GM23338 (cell line): ENCODE data around the gene VCX2. TPM values are rescaled to one million over a fixed set of nuclear protein-coding genes. Genes with fewer than 3 reads are reported as not detected.

Experiments
- ATAC-seq: fragments of 200-7000 bp; cut with Tn5 transposase; 3 replicates; pipeline ENCODE4 v1.9.1; 2020
- DNase-seq: peaks from one replicate; pipeline ENCODE4 v3.0.0-alpha.2; 2015; ENCODE audit warnings: low spot score
- H2AFZ ChIP-seq: fragments of 200-600 bp; sonication (generic); 2 replicates; pipeline ENCODE4 v1.8.0; 2016; ENCODE audit warnings: antibody characterized with exemption, mild to moderate bottlenecking, moderate library complexity
- H3F3A ChIP-seq: fragments of 200-600 bp; sonication (generic); replicated peaks from 2 replicates; pipeline ENCODE4 v1.8.0; 2017; ENCODE audit warnings: antibody characterized with exemption, mixed run types, low read depth
- H3K27ac ChIP-seq: fragments of 200-600 bp; sonication (generic); 2 replicates; pipeline ENCODE4 v1.6.1; 2016; ENCODE audit warnings: low read depth
- H3K27me3 ChIP-seq: fragments of 200-600 bp; sonication (generic); 2 replicates; pipeline ENCODE4 v1.8.0; 2016; ENCODE audit warnings: mild to moderate bottlenecking, mixed run types, moderate library complexity; ENCODE audit not compliant: insufficient read depth
- H3K36me3 ChIP-seq: fragments of 200-600 bp; sonication (generic); 2 replicates; pipeline ENCODE4 v1.8.0; 2016; ENCODE audit warnings: mild to moderate bottlenecking; ENCODE audit not compliant: insufficient read depth
- H3K4me1 ChIP-seq: fragments of 200-600 bp; sonication (generic); 2 replicates; pipeline ENCODE4 v1.8.0; 2016; ENCODE audit warnings: mild to moderate bottlenecking, moderate library complexity; ENCODE audit not compliant: insufficient read depth
- H3K4me2 ChIP-seq: fragments of 200-600 bp; sonication (generic); 2 replicates; pipeline ENCODE4 v1.7.1; 2017; ENCODE audit warnings: mixed run types
- H3K4me3 ChIP-seq: fragments of 200-600 bp; sonication (generic); 2 replicates; pipeline ENCODE4 v1.6.1; 2016; ENCODE audit warnings: mixed run types
- H3K79me2 ChIP-seq: fragments of 200-600 bp; sonication (generic); replicated peaks from 2 replicates; pipeline ENCODE4 v1.8.0; 2017; ENCODE audit warnings: mild to moderate bottlenecking; ENCODE audit not compliant: insufficient read depth
- H3K9me2 ChIP-seq: fragments of 200-600 bp; sonication (generic); 2 replicates; pipeline ENCODE4 v1.8.0; 2017; ENCODE audit not compliant: insufficient read depth
- H4K20me1 ChIP-seq: fragments of 200-600 bp; sonication (generic); replicated peaks from 2 replicates; pipeline ENCODE4 v1.8.0; 2017; ENCODE audit warnings: mild to moderate bottlenecking; ENCODE audit not compliant: insufficient read depth
- H3K27ac Mint-ChIP-seq: 2 replicates; pipeline ENCODE4 v1.8.0; 2020; ENCODE audit warnings: inconsistent platforms, mild to moderate bottlenecking, moderate library complexity, mixed read lengths
- H3K27me3 Mint-ChIP-seq: 3 replicates; pipeline ENCODE4 v1.8.0; 2022; ENCODE audit warnings: low read depth, mild to moderate bottlenecking, moderate library complexity, mixed read lengths, inconsistent platforms; ENCODE audit not compliant: insufficient read depth, poor library complexity
- H3K36me3 Mint-ChIP-seq: 3 replicates; pipeline ENCODE4 v1.8.0; 2021; ENCODE audit warnings: low read depth, mild to moderate bottlenecking, inconsistent platforms, moderate library complexity, mixed read lengths
- H3K4me1 Mint-ChIP-seq: 3 replicates; pipeline ENCODE4 v1.8.0; 2020; ENCODE audit warnings: mild to moderate bottlenecking, inconsistent platforms, mixed read lengths
- H3K4me3 Mint-ChIP-seq: 3 replicates; pipeline ENCODE4 v1.8.0; 2021; ENCODE audit warnings: moderate library complexity, mild to moderate bottlenecking, inconsistent platforms, mixed read lengths
- H3K9me3 Mint-ChIP-seq: 3 replicates; pipeline ENCODE4 v1.8.0; 2020; ENCODE audit warnings: moderate library complexity, mild to moderate bottlenecking, inconsistent platforms, mixed read lengths
- CREB1 ChIP-seq: fragments of 250-450 bp; sonication (Bioruptor Pico); IDR thresholded peaks from 2 replicates; pipeline ENCODE4 v1.5.0; 2020; ENCODE audit warnings: low read depth, mild to moderate bottlenecking, moderate library complexity
- CTCF ChIP-seq, 2 experiments: fragments of 200-600 bp in 1 of 2; sonication (generic) in 1 of 2; conservative IDR thresholded peaks; 2 replicates each; pipeline versions ENCODE4 v1.5.1 to v1.6.1; 2016 to 2017; ENCODE audit warnings: antibody characterized with exemption in 2 of 2, low read depth in 2 of 2, mild to moderate bottlenecking in 2 of 2, moderate library complexity in 1 of 2
- ETS1 ChIP-seq: IDR thresholded peaks from 2 replicates; pipeline ENCODE4 v1.6.1; 2016; ENCODE audit warnings: antibody characterized with exemption
- REST ChIP-seq: IDR thresholded peaks from one replicate; pipeline ENCODE4 v1.6.1; 2018; ENCODE audit warnings: antibody characterized with exemption; ENCODE audit not compliant: unreplicated experiment
- STAT1 ChIP-seq: IDR thresholded peaks from one replicate; pipeline ENCODE4 v1.6.1; 2016; ENCODE audit warnings: antibody characterized with exemption; ENCODE audit not compliant: unreplicated experiment
- ZNF114 ChIP-seq: fragments of 250-450 bp; sonication (Bioruptor Pico); IDR thresholded peaks from 2 replicates; pipeline ENCODE4 v1.5.0; 2020; ENCODE audit warnings: mild to moderate bottlenecking, moderate library complexity
- ZNF331 ChIP-seq: fragments of 250-450 bp; sonication (Bioruptor Pico); IDR thresholded peaks from 2 replicates; pipeline ENCODE4 v1.5.0; 2020; ENCODE audit warnings: low read depth, mild to moderate bottlenecking, moderate library complexity
- polyA plus RNA-seq: library from polyadenylated mRNA; unstranded; fragments of >200 nt; fragmentation: Nextera tagmentation; extraction: Ambion mirVana; gene quantifications from 2 replicates; pipeline ENCODE4 v1.2.1, GENCODE V29; 2016
- total RNA-seq: library from RNA; depleted of rRNA; stranded (reverse); fragments of >200 nt; shearing (Covaris generic); gene quantifications from 2 replicates; pipeline ENCODE4 v1.2.3, GENCODE V29; 2014
- TF ChIP-seq, protein P1 (sequence below): fragments of 250-450 bp; sonication (Bioruptor Pico); IDR thresholded peaks from 2 replicates; pipeline ENCODE4 v1.5.0; 2020; ENCODE audit warnings: mild to moderate bottlenecking, moderate library complexity

Gene VCX2
- total and polyA plus RNA-seq, 2 experiments from 2014 or later = not detected

- H3K79me2 ChIP-seq = no peaks in the 10 kb centered on the region
- H3K27me3 Mint-ChIP-seq = no peaks in the 10 kb centered on the region
- ATAC-seq (no peak), DNase-seq (no peak)
- no peaks in the 10 kb centered on the region for H3K36me3 Mint-ChIP-seq
- no peaks in the 10 kb centered on the region for H3K27me3 ChIP-seq
- no peak overlapping the region for H3K27ac ChIP-seq
- no peak overlapping the region for H3K4me2 ChIP-seq
- H3K4me3 Mint-ChIP-seq = no peak overlapping the region
- H2AFZ ChIP-seq = no peak overlapping the region
- no peak overlapping the region for H3K4me3 ChIP-seq
- no peaks in the 10 kb centered on the region; the same call in 2 of the 3 replicates for H3K9me3 Mint-ChIP-seq
- TF ChIP-seq CTCF (conservative IDR thresholded peaks at IDR 0.05; ENCODE audit: low read depth in 2 of 2) = no peak
- no peak for TF ChIP-seq CREB1 (CRISPR knock-in tag)
- no peak for TF ChIP-seq ETS1
- TF ChIP-seq ZNF331 (CRISPR knock-in tag) = no peak
- TF ChIP-seq ZNF114 (CRISPR knock-in tag) = no peak
- H4K20me1 ChIP-seq = no peaks in the 10 kb centered on the region
- no peak overlapping the region for H3K27ac Mint-ChIP-seq
- no peaks in the 10 kb centered on the region for H3K9me2 ChIP-seq
- H3K4me1 Mint-ChIP-seq = no peaks in the 10 kb centered on the region
- no peaks in the 10 kb centered on the region for H3F3A ChIP-seq
- no peaks in the 10 kb centered on the region for H3K4me1 ChIP-seq
- H3K36me3 ChIP-seq = no peaks in the 10 kb centered on the region
These were observed 45.5 kb downstream of the VCX2 start for GRCh38 chrX:8125566-8125965.

GRCh38 chrX:8122538-8122937, 48.5 kb downstream of the VCX2 start:
- Mint-ChIP-seq H3K4me3 (no peak overlapping the region), H3K27ac (no peak overlapping the region), H3K4me1 (no peaks in the 10 kb centered on the region), H3K36me3 (no peaks in the 10 kb centered on the region), H3K9me3 (no peaks in the 10 kb centered on the region; the same call in 2 of the 3 replicates), H3K27me3 (no peaks in the 10 kb centered on the region)
- Histone ChIP-seq H3K36me3 (no peaks in the 10 kb centered on the region), H3K9me2 (no peaks in the 10 kb centered on the region), H2AFZ (no peak overlapping the region), H4K20me1 (no peaks in the 10 kb centered on the region), H3K4me3 (no peak overlapping the region), H3K27me3 (no peaks in the 10 kb centered on the region), H3K4me1 (no peaks in the 10 kb centered on the region), H3K27ac (no peak overlapping the region), H3F3A (no peaks in the 10 kb centered on the region), H3K4me2 (no peak overlapping the region), H3K79me2 (no peaks in the 10 kb centered on the region)
- ATAC-seq = no peak
- DNase-seq = no peak
- TF ChIP-seq ZNF114 (CRISPR knock-in tag) (no peak), REST (no peak), STAT1 (no peak), ETS1 (no peak)
- TF ChIP-seq, protein P1, sequence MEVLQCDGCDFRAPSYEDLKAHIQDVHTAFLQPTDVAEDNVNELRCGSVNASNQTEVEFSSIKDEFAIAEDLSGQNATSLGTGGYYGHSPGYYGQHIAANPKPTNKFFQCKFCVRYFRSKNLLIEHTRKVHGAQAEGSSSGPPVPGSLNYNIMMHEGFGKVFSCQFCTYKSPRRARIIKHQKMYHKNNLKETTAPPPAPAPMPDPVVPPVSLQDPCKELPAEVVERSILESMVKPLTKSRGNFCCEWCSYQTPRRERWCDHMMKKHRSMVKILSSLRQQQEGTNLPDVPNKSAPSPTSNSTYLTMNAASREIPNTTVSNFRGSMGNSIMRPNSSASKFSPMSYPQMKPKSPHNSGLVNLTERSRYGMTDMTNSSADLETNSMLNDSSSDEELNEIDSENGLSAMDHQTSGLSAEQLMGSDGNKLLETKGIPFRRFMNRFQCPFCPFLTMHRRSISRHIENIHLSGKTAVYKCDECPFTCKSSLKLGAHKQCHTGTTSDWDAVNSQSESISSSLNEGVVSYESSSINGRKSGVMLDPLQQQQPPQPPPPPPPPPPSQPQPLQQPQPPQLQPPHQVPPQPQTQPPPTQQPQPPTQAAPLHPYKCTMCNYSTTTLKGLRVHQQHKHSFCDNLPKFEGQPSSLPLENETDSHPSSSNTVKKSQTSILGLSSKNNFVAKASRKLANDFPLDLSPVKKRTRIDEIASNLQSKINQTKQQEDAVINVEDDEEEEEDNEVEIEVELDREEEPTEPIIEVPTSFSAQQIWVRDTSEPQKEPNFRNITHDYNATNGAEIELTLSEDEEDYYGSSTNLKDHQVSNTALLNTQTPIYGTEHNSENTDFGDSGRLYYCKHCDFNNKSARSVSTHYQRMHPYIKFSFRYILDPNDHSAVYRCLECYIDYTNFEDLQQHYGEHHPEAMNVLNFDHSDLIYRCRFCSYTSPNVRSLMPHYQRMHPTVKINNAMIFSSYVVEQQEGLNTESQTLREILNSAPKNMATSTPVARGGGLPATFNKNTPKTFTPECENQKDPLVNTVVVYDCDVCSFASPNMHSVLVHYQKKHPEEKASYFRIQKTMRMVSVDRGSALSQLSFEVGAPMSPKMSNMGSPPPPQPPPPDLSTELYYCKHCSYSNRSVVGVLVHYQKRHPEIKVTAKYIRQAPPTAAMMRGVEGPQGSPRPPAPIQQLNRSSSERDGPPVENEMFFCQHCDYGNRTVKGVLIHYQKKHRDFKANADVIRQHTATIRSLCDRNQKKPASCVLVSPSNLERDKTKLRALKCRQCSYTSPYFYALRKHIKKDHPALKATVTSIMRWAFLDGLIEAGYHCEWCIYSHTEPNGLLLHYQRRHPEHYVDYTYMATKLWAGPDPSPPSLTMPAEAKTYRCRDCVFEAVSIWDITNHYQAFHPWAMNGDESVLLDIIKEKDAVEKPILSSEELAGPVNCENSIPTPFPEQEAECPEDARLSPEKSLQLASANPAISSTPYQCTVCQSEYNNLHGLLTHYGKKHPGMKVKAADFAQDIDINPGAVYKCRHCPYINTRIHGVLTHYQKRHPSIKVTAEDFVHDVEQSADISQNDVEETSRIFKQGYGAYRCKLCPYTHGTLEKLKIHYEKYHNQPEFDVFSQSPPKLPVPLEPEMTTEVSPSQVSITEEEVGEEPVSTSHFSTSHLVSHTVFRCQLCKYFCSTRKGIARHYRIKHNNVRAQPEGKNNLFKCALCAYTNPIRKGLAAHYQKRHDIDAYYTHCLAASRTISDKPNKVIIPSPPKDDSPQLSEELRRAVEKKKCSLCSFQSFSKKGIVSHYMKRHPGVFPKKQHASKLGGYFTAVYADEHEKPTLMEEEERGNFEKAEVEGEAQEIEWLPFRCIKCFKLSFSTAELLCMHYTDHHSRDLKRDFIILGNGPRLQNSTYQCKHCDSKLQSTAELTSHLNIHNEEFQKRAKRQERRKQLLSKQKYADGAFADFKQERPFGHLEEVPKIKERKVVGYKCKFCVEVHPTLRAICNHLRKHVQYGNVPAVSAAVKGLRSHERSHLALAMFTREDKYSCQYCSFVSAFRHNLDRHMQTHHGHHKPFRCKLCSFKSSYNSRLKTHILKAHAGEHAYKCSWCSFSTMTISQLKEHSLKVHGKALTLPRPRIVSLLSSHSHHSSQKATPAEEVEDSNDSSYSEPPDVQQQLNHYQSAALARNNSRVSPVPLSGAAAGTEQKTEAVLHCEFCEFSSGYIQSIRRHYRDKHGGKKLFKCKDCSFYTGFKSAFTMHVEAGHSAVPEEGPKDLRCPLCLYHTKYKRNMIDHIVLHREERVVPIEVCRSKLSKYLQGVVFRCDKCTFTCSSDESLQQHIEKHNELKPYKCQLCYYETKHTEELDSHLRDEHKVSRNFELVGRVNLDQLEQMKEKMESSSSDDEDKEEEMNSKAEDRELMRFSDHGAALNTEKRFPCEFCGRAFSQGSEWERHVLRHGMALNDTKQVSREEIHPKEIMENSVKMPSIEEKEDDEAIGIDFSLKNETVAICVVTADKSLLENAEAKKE (CRISPR knock-in tag) = no peak
